ENCODE results near the gene FILIP1L.

- TF ChIP-seq EZH2 (IDR thresholded peaks at IDR 0.05; ENCODE audit: borderline replicate concordance, insufficient read depth, low read depth, low read length, poor library complexity, severe bottlenecking) (no peak), CTCF (IDR thresholded peaks at IDR 0.05) (no peak)
These were observed 108.5 kb downstream of the FILIP1L start for GRCh38 chr3:100005665-100006393.

All from B cell (primary cell).